SIG-M5 treated with dmso at 0.1 percent for 504 hours (cell line): Measurements from ENCODE around the gene NAXE.
A peak's percentile ranks its signal among the peaks of the same experiment; 100 is the strongest.

ENCODE experiments used
- DNase-seq: peaks from one replicate; lab custom pipeline; 2025; ENCODE audit not compliant: unreplicated experiment; lab: John Stamatoyannopoulos, UW

NAXE gene

GRCh38 chr1:156591432-156592157 lies at the start of gene NAXE:
Gene NAXE, plus strand, starts transcription at chr1:156591776. Its CDS starts 29 bp downstream, at chr1:156591805.
- peak; percentile 65 for DNase-seq

GRCh38 chr1:156543066-156543465 lies 48.5 kb upstream of the NAXE start:
- DNase-seq, result no peak

- no peak for DNase-seq
Observed at GRCh38 chr1:156544592-156545102, 46.9 kb upstream of the NAXE start.

GRCh38 chr1:156546267-156546666 lies 45.3 kb upstream of the NAXE start:
- DNase-seq, result no peak

- no peak for DNase-seq
Observed at GRCh38 chr1:156547434-156547833, 44.1 kb upstream of the NAXE start.

GRCh38 chr1:156547982-156548381 lies 43.6 kb upstream of the NAXE start:
- DNase-seq, result no peak

- DNase-seq, result no peak
Observed at GRCh38 chr1:156549390-156549789, 42.2 kb upstream of the NAXE start.

- DNase-seq, result no peak
Observed at GRCh38 chr1:156549831-156550230, 41.7 kb upstream of the NAXE start.

- no peak for DNase-seq
Observed at GRCh38 chr1:156550346-156550745, 41.2 kb upstream of the NAXE start.

GRCh38 chr1:156551066-156551643 lies 40.4 kb upstream of the NAXE start:
- peak; percentile 38 for DNase-seq

- peak; percentile 37 for DNase-seq
Observed at GRCh38 chr1:156551869-156552268, 39.7 kb upstream of the NAXE start.

GRCh38 chr1:156552518-156552917 lies 39.1 kb upstream of the NAXE start:
- no peak for DNase-seq

GRCh38 chr1:156552937-156553336 lies 38.6 kb upstream of the NAXE start:
- peak; percentile 90 for DNase-seq

- no peak for DNase-seq
Observed at GRCh38 chr1:156553860-156554485, 37.6 kb upstream of the NAXE start.

GRCh38 chr1:156554971-156555370 lies 36.6 kb upstream of the NAXE start:
- no peak for DNase-seq

- no peak for DNase-seq
Observed at GRCh38 chr1:156555715-156556114, 35.9 kb upstream of the NAXE start.

- DNase-seq, result no peak
Observed at GRCh38 chr1:156556354-156556753, 35.2 kb upstream of the NAXE start.

- DNase-seq, result no peak
Observed at GRCh38 chr1:156559086-156559796, 32.3 kb upstream of the NAXE start.

GRCh38 chr1:156559797-156560385 lies 31.7 kb upstream of the NAXE start:
- DNase-seq, result no peak

GRCh38 chr1:156560585-156561163 lies 30.9 kb upstream of the NAXE start:
- no peak for DNase-seq

- DNase-seq, result no peak
Observed at GRCh38 chr1:156565519-156565918, 26.1 kb upstream of the NAXE start.
